SK-N-SH (cell line): Measurements from ENCODE around the gene ATP2A2. TPM values are rescaled to one million over a fixed set of nuclear protein-coding genes. Genes with fewer than 3 reads are reported as not detected.

Source experiments
- CTCF ChIA-PET: fragments of 300-600, 350-600 bp; formaldehyde crosslinking; extraction: SDS; loops from one replicate; lab custom pipeline; 2021; lab: Yijun Ruan, JAX
- POLR2A ChIA-PET: fragments of 350-600 bp; sonication (Branson Sonifier 250); formaldehyde crosslinking; extraction: SDS; loops from one replicate; lab custom pipeline; 2020; ENCODE audit warnings: antibody characterized with exemption, inconsistent platforms; lab: Yijun Ruan, JAX
- DNase-seq: peaks from one replicate; pipeline ENCODE4 v3.0.0; 2012
- H2AFZ ChIP-seq: fragments of 200-600 bp; sonication (generic); 2 replicates; pipeline ENCODE4 v1.8.1; 2016; ENCODE audit warnings: antibody characterized with exemption, mild to moderate bottlenecking, low read depth
- H3F3A ChIP-seq: fragments of 200-600 bp; sonication (generic); replicated peaks from 2 replicates; pipeline ENCODE3; 2016; ENCODE audit warnings: antibody characterized with exemption, mild to moderate bottlenecking; ENCODE audit not compliant: insufficient read depth
- H3K27ac ChIP-seq, 2 experiments: fragments of 200-500 bp in 1 of 2; fragments of 200-600 bp in 1 of 2; sonication (Bioruptor generic) in 1 of 2; sonication (generic), shearing (Covaris generic) in 1 of 2; 2 replicates each; pipeline versions ENCODE4 v1.5.1 to v1.6.1; 2014 to 2016; ENCODE audit warnings: low read depth in 2 of 2, inconsistent platforms in 1 of 2, low read length in 1 of 2, mild to moderate bottlenecking in 1 of 2, mixed read lengths in 1 of 2
- H3K27me3 ChIP-seq: fragments of 200-600 bp; sonication (generic), shearing (Covaris generic); 2 replicates; pipeline ENCODE4 v1.6.1; 2016; ENCODE audit warnings: mixed run types; ENCODE audit not compliant: insufficient read depth
- H3K36me3 ChIP-seq, 2 experiments: fragments of 200-500 bp in 1 of 2; fragments of 200-600 bp in 1 of 2; sonication (Bioruptor generic) in 1 of 2; sonication (generic) in 1 of 2; replicated peaks in 1 of 2; 2 replicates each; pipeline versions ENCODE3 to v1.5.1; 2014 to 2016; ENCODE audit warnings: low read length in 1 of 2, mild to moderate bottlenecking in 1 of 2; ENCODE audit not compliant: insufficient read depth in 2 of 2, control insufficient read depth in 1 of 2
- H3K4me1 ChIP-seq, 2 experiments: fragments of 200-500 bp in 1 of 2; fragments of 200-600 bp in 1 of 2; sonication (Bioruptor generic) in 1 of 2; sonication (generic), shearing (Covaris generic) in 1 of 2; 2 replicates each; pipeline versions ENCODE4 v1.5.1 to v1.6.1; 2014 to 2016; ENCODE audit warnings: low read depth in 1 of 2, low read length in 1 of 2, mixed run types in 1 of 2; ENCODE audit not compliant: insufficient read depth in 2 of 2, control insufficient read depth in 1 of 2
- H3K4me2 ChIP-seq: fragments of 200-600 bp; sonication (generic), shearing (Covaris generic); 2 replicates; pipeline ENCODE4 v1.6.1; 2017; ENCODE audit warnings: mixed run types
- H3K4me3 ChIP-seq, 2 experiments: fragments of 200-500 bp in 1 of 2; fragments of 200-600 bp in 1 of 2; sonication (Bioruptor generic) in 1 of 2; sonication (generic), shearing (Covaris generic) in 1 of 2; 2 replicates each; pipeline versions ENCODE4 v1.5.1 to v1.8.1; 2014 to 2016; ENCODE audit warnings: low read depth in 2 of 2, inconsistent platforms in 1 of 2, low read length in 1 of 2, mild to moderate bottlenecking in 1 of 2, mixed read lengths in 1 of 2, moderate library complexity in 1 of 2
- H3K79me2 ChIP-seq: fragments of 200-600 bp; sonication (generic); 2 replicates; pipeline ENCODE4 v1.8.1; 2017; ENCODE audit warnings: mild to moderate bottlenecking; ENCODE audit not compliant: insufficient read depth
- H3K9ac ChIP-seq: fragments of 200-600 bp; sonication (generic); 2 replicates; pipeline ENCODE4 v1.6.1; 2017; ENCODE audit warnings: mixed run types
- H3K9me2 ChIP-seq: fragments of 200-600 bp; sonication (generic); 2 replicates; pipeline ENCODE4 v1.6.1; 2017; ENCODE audit warnings: mixed run types
- H3K9me3 ChIP-seq: fragments of 200-600 bp; sonication (generic); 2 replicates; pipeline ENCODE4 v1.6.1; 2017; ENCODE audit warnings: mixed run types, mild to moderate bottlenecking, moderate library complexity
- H4K20me1 ChIP-seq: fragments of 200-600 bp; sonication (generic); 2 replicates; pipeline ENCODE4 v1.6.1; 2017; ENCODE audit warnings: mild to moderate bottlenecking, mixed run types; ENCODE audit not compliant: insufficient read depth
- CTCF ChIP-seq: fragments of 200-600 bp; sonication (generic); IDR thresholded peaks from 2 replicates; pipeline ENCODE4 v1.6.1; 2017; ENCODE audit warnings: antibody characterized with exemption, mild to moderate bottlenecking, moderate library complexity
- ELF1 ChIP-seq: IDR thresholded peaks from 2 replicates; pipeline ENCODE4 v1.4.0; 2012
- EP300 ChIP-seq, 2 experiments: IDR thresholded peaks; 2 replicates each; pipeline versions ENCODE4 v1.4.0 to v1.6.1; 2012; ENCODE audit warnings: borderline replicate concordance in 1 of 2, low read depth in 1 of 2, low read length in 1 of 2
- FOXJ3 ChIP-seq: sonication (generic); formaldehyde crosslinking; IDR thresholded peaks from 2 replicates; pipeline ENCODE4 v1.5.1; 2020; ENCODE audit warnings: mild to moderate bottlenecking, missing genetic modification reagents
- FOXM1 ChIP-seq: IDR thresholded peaks from 2 replicates; pipeline ENCODE4 v1.4.0; 2012; ENCODE audit warnings: low read depth, mild to moderate bottlenecking
- IRF3 ChIP-seq: fragments of 150-350 bp; IDR thresholded peaks from 2 replicates; pipeline ENCODE4 v1.6.1; 2016; ENCODE audit warnings: mild to moderate bottlenecking, low read depth, low read length
- JUND ChIP-seq: IDR thresholded peaks from 2 replicates; pipeline ENCODE4 v1.4.0; 2012
- MXI1 ChIP-seq: IDR thresholded peaks from 2 replicates; pipeline ENCODE4 v1.6.1; 2012; ENCODE audit warnings: mild to moderate bottlenecking, low read depth, low read length, improper control_type of control experiment
- PBX3 ChIP-seq: IDR thresholded peaks from 2 replicates; pipeline ENCODE4; 2012
- POLR2AphosphoS5 ChIP-seq: IDR thresholded peaks from 2 replicates; pipeline ENCODE4 v1.6.1; 2012; ENCODE audit warnings: low read depth, low read length
- RCOR1 ChIP-seq: fragments of 150-350 bp; IDR thresholded peaks from 2 replicates; pipeline ENCODE4 v1.6.1; 2017; ENCODE audit warnings: antibody characterized with exemption, low read length
- REST ChIP-seq: IDR thresholded peaks from 2 replicates; pipeline ENCODE4 v1.6.1; 2012; ENCODE audit warnings: mild to moderate bottlenecking, low read depth, low read length, moderate library complexity
- RFX5 ChIP-seq: IDR thresholded peaks from 2 replicates; pipeline ENCODE4 v1.6.1; 2012; ENCODE audit warnings: mild to moderate bottlenecking, improper control_type of control experiment, low read length
- RXRA ChIP-seq: IDR thresholded peaks from 2 replicates; pipeline ENCODE4 v1.4.0; 2012; ENCODE audit warnings: low read depth, mild to moderate bottlenecking, borderline replicate concordance
- SIN3A ChIP-seq: IDR thresholded peaks from 2 replicates; pipeline ENCODE4 v1.6.1; 2012; ENCODE audit warnings: low read depth, mild to moderate bottlenecking, low read length, moderate library complexity, borderline replicate concordance
- SMC3 ChIP-seq: IDR thresholded peaks from 2 replicates; pipeline ENCODE4 v1.6.1; 2012; ENCODE audit warnings: low read depth, low read length, improper control_type of control experiment
- TAF1 ChIP-seq: IDR thresholded peaks from 2 replicates; pipeline ENCODE4 v1.6.1; 2012; ENCODE audit warnings: low read depth, mild to moderate bottlenecking, low read length, moderate library complexity, borderline replicate concordance
- TCF12 ChIP-seq: IDR thresholded peaks from 2 replicates; pipeline ENCODE4 v1.4.0; 2012
- TEAD4 ChIP-seq: IDR thresholded peaks from 2 replicates; pipeline ENCODE4 v1.4.0; 2012; ENCODE audit warnings: mild to moderate bottlenecking, borderline replicate concordance; ENCODE audit not compliant: insufficient read depth
- YY1 ChIP-seq: IDR thresholded peaks from 2 replicates; pipeline ENCODE4 v1.4.0; 2012; ENCODE audit warnings: low read depth, mild to moderate bottlenecking
- WGBS: methylation state at CpG from one replicate; pipeline ENCODE4 v1.1.6; 2017; ENCODE audit warnings: low lambda C conversion rate; 5-methylcytosine and 5-hydroxymethylcytosine counted together
- polyA plus RNA-seq, 3 experiments: library from polyadenylated mRNA; depleted of rRNA; stranded (reverse); fragments of >200 nt; gene quantifications; 2 replicates each; pipeline ENCODE4 v1.2.3, GENCODE V29; 2012

The ATP2A2 gene
- polyA plus RNA-seq, 1 of the 3 experiments (the other 2 are of a cell fraction): 120 TPM

- Histone ChIP-seq H3K9me3 (no peaks in the 10 kb centered on the region), H2AFZ (no peak overlapping the region), H3K9ac (no peak overlapping the region), H3K36me3 (peaks cover 55 to 99% of the 10 kb centered on the region in 2 experiments), H3K4me2 (no peak overlapping the region), H3K9me2 (no peaks in the 10 kb centered on the region), H3F3A (peaks cover 11% of the 10 kb centered on the region), H4K20me1 (peaks cover 89% of the 10 kb centered on the region), H3K27me3 (no peaks in the 10 kb centered on the region), H3K4me3 (no peak overlapping the region), H3K4me1 (peaks cover 20 to 30% of the 10 kb centered on the region in 2 experiments), H3K27ac (0 out of 4 replicates have a peak overlapping the region, but pooled peaks of 1 of the 2 experiments have one; percentile 12), H3K79me2 (peaks cover 100% of the 10 kb centered on the region)
- DNase-seq: no peak
- TF ChIP-seq IRF3 (no peak), JUND (no peak), FOXJ3 (CRISPR knock-in tag) (no peak), FOXM1 (no peak), TCF12 (no peak), TEAD4 (no peak), SMC3 (no peak), EP300 (IDR thresholded peaks at IDR 0.05; ENCODE audit: borderline replicate concordance in 1 of 2, low read depth in 1 of 2, low read length in 1 of 2) (no peak), RCOR1 (no peak), ELF1 (no peak), SIN3A (no peak), MXI1 (no peak), REST (no peak), RFX5 (no peak), POLR2AphosphoS5 (no peak), PBX3 (no peak), TAF1 (no peak), CTCF (no peak), RXRA (no peak), YY1 (no peak)
- POLR2A ChIA-PET: no interaction called here
- CTCF ChIA-PET: no interaction called here
- WGBS: 93% methylated on average over 3 of the region's 3 CpGs
These were observed 6.9 kb downstream of the ATP2A2 start for GRCh38 chr12:110287986-110288385.
